HCEC 1CT (cell line): ENCODE results near the gene COL18A1.
"Not testable (repeated sequence)": the region's sequence is repeated elsewhere in the genome, so short reads cannot be mapped to it uniquely, and the experiment has no call there.

Experiments used
- DNase-seq: peaks from one replicate; pipeline ENCODE4 v3.0.0-alpha.2; 2017

The COL18A1 gene

GRCh38 chr21:45527151-45527999, 122.4 kb downstream of the COL18A1 start:
- not testable (repeated sequence) for DNase-seq

- no peak for DNase-seq
Observed at GRCh38 chr21:45528028-45528705, 123.2 kb downstream of the COL18A1 start.

GRCh38 chr21:45528981-45529784, 124.2 kb downstream of the COL18A1 start:
- DNase-seq: no peak

GRCh38 chr21:45529785-45530422, 124.9 kb downstream of the COL18A1 start:
- DNase-seq: no peak

GRCh38 chr21:45530423-45531113, 125.6 kb downstream of the COL18A1 start:
- DNase-seq: no peak

- DNase-seq: not testable (repeated sequence)
Observed at GRCh38 chr21:45531114-45531392, 126.1 kb downstream of the COL18A1 start.

GRCh38 chr21:45531393-45532215, 126.6 kb downstream of the COL18A1 start:
- no peak for DNase-seq

GRCh38 chr21:45532826-45533360, 127.9 kb downstream of the COL18A1 start:
- no peak for DNase-seq

- DNase-seq: no peak
Observed at GRCh38 chr21:45533361-45533845, 128.4 kb downstream of the COL18A1 start.

- DNase-seq: no peak
Observed at GRCh38 chr21:45533846-45534635, 129.1 kb downstream of the COL18A1 start.

GRCh38 chr21:45534636-45535331, 129.8 kb downstream of the COL18A1 start:
- DNase-seq: no peak

GRCh38 chr21:45535341-45536081, 130.5 kb downstream of the COL18A1 start:
- DNase-seq: no peak

GRCh38 chr21:45536301-45537081, 131.5 kb downstream of the COL18A1 start:
- DNase-seq: no peak

- no peak for DNase-seq
Observed at GRCh38 chr21:45537111-45537745, 132.3 kb downstream of the COL18A1 start.

- DNase-seq: no peak
Observed at GRCh38 chr21:45537746-45538291, 132.9 kb downstream of the COL18A1 start.

GRCh38 chr21:45538381-45539045, 133.5 kb downstream of the COL18A1 start:
- no peak for DNase-seq
